ENCODE data around the gene NRXN3.
A peak's percentile ranks its signal among the peaks of the same experiment; 100 is the strongest.

The NRXN3 gene

GRCh38 chr14:79279645-79280597 lies 1109.7 kb downstream of the NRXN3 start:
- peaks cover 79% of the 10 kb centered on the region for H3K27me3 ChIP-seq (ENCODE audit: insufficient read depth, low read length)
- peak overlapping the region; percentile 73 for H3K4me3 ChIP-seq (ENCODE audit: low read length)
- no peak overlapping the region for H3K27ac ChIP-seq (ENCODE audit: low read length)
- H3K9me3 ChIP-seq (ENCODE audit: insufficient read depth, low read depth, low read length), result no peaks in the 10 kb centered on the region
- peaks cover 15% of the 10 kb centered on the region for H3K4me1 ChIP-seq (ENCODE audit: insufficient read depth, low read length)
- peak overlapping the region; percentile 40; the same call in 1 of the 2 replicates for H3K9ac ChIP-seq (ENCODE audit: low read depth, low read length)
- no peaks in the 10 kb centered on the region for H3K36me3 ChIP-seq (ENCODE audit: insufficient read depth, low read depth, low read length)

GRCh38 chr14:79281244-79282152 lies 1111.3 kb downstream of the NRXN3 start:
- Histone ChIP-seq H3K27me3 (ENCODE audit: insufficient read depth, low read length) (peaks cover 68% of the 10 kb centered on the region), H3K36me3 (ENCODE audit: insufficient read depth, low read depth, low read length) (no peaks in the 10 kb centered on the region), H3K9ac (ENCODE audit: low read depth, low read length) (peak overlapping the region; percentile 42; the same call in 1 of the 2 replicates), H3K4me3 (ENCODE audit: low read length) (peak overlapping the region; percentile 73), H3K4me1 (ENCODE audit: insufficient read depth, low read length) (peaks cover 15% of the 10 kb centered on the region), H3K27ac (ENCODE audit: low read length) (no peak overlapping the region), H3K9me3 (ENCODE audit: insufficient read depth, low read depth, low read length) (no peaks in the 10 kb centered on the region)

GRCh38 chr14:79284621-79285020 lies 1114.4 kb downstream of the NRXN3 start:
- H3K27me3 ChIP-seq (ENCODE audit: insufficient read depth, low read length), result peaks cover 39% of the 10 kb centered on the region
- no peak overlapping the region for H3K4me3 ChIP-seq (ENCODE audit: low read length)
- H3K36me3 ChIP-seq (ENCODE audit: insufficient read depth, low read depth, low read length), result no peaks in the 10 kb centered on the region
- no peaks in the 10 kb centered on the region for H3K9me3 ChIP-seq (ENCODE audit: insufficient read depth, low read depth, low read length)
- peaks cover 15% of the 10 kb centered on the region for H3K4me1 ChIP-seq (ENCODE audit: insufficient read depth, low read length)
- H3K27ac ChIP-seq (ENCODE audit: low read length), result no peak overlapping the region
- H3K9ac ChIP-seq (ENCODE audit: low read depth, low read length), result no peak overlapping the region

- Histone ChIP-seq H3K27ac (ENCODE audit: low read length) (no peak overlapping the region), H3K9me3 (ENCODE audit: insufficient read depth, low read depth, low read length) (no peaks in the 10 kb centered on the region), H3K9ac (ENCODE audit: low read depth, low read length) (no peak overlapping the region), H3K4me1 (ENCODE audit: insufficient read depth, low read length) (peaks cover 15% of the 10 kb centered on the region), H3K36me3 (ENCODE audit: insufficient read depth, low read depth, low read length) (no peaks in the 10 kb centered on the region), H3K27me3 (ENCODE audit: insufficient read depth, low read length) (peaks cover 33% of the 10 kb centered on the region), H3K4me3 (ENCODE audit: low read length) (no peak overlapping the region)
These were observed 1115.1 kb downstream of the NRXN3 start for GRCh38 chr14:79285263-79285662.

- Histone ChIP-seq H3K36me3 (ENCODE audit: insufficient read depth, low read depth, low read length) (no peaks in the 10 kb centered on the region), H3K4me3 (ENCODE audit: low read length) (no peak overlapping the region), H3K9ac (ENCODE audit: low read depth, low read length) (no peak overlapping the region), H3K4me1 (ENCODE audit: insufficient read depth, low read length) (peaks cover 2% of the 10 kb centered on the region; the same call in 1 of the 2 replicates), H3K27me3 (ENCODE audit: insufficient read depth, low read length) (peaks cover 10% of the 10 kb centered on the region; the same call in 1 of the 2 replicates), H3K27ac (ENCODE audit: low read length) (no peak overlapping the region), H3K9me3 (ENCODE audit: insufficient read depth, low read depth, low read length) (no peaks in the 10 kb centered on the region)
These were observed 1117.8 kb downstream of the NRXN3 start for GRCh38 chr14:79287976-79288375.

- no peaks in the 10 kb centered on the region for H3K27me3 ChIP-seq (ENCODE audit: insufficient read depth, low read length)
- no peak overlapping the region for H3K4me3 ChIP-seq (ENCODE audit: low read length)
- no peak overlapping the region for H3K9ac ChIP-seq (ENCODE audit: low read depth, low read length)
- no peak overlapping the region for H3K27ac ChIP-seq (ENCODE audit: low read length)
- no peaks in the 10 kb centered on the region for H3K9me3 ChIP-seq (ENCODE audit: insufficient read depth, low read depth, low read length)
- H3K4me1 ChIP-seq (ENCODE audit: insufficient read depth, low read length), result peaks cover 10% of the 10 kb centered on the region
- H3K36me3 ChIP-seq (ENCODE audit: insufficient read depth, low read depth, low read length), result no peaks in the 10 kb centered on the region
These were observed 1123.5 kb downstream of the NRXN3 start for GRCh38 chr14:79293482-79294177.

GRCh38 chr14:79294499-79294898 lies 1124.3 kb downstream of the NRXN3 start:
- no peaks in the 10 kb centered on the region for H3K27me3 ChIP-seq (ENCODE audit: insufficient read depth, low read length)
- no peak overlapping the region for H3K9ac ChIP-seq (ENCODE audit: low read depth, low read length)
- H3K4me3 ChIP-seq (ENCODE audit: low read length), result no peak overlapping the region
- no peaks in the 10 kb centered on the region for H3K36me3 ChIP-seq (ENCODE audit: insufficient read depth, low read depth, low read length)
- no peaks in the 10 kb centered on the region for H3K9me3 ChIP-seq (ENCODE audit: insufficient read depth, low read depth, low read length)
- no peak overlapping the region for H3K27ac ChIP-seq (ENCODE audit: low read length)
- peaks cover 10% of the 10 kb centered on the region for H3K4me1 ChIP-seq (ENCODE audit: insufficient read depth, low read length)

GRCh38 chr14:79295385-79295784 lies 1125.2 kb downstream of the NRXN3 start:
- Histone ChIP-seq H3K9ac (ENCODE audit: low read depth, low read length) (no peak overlapping the region), H3K27ac (ENCODE audit: low read length) (no peak overlapping the region), H3K36me3 (ENCODE audit: insufficient read depth, low read depth, low read length) (no peaks in the 10 kb centered on the region), H3K4me1 (ENCODE audit: insufficient read depth, low read length) (peaks cover 10% of the 10 kb centered on the region), H3K27me3 (ENCODE audit: insufficient read depth, low read length) (no peaks in the 10 kb centered on the region), H3K9me3 (ENCODE audit: insufficient read depth, low read depth, low read length) (no peaks in the 10 kb centered on the region), H3K4me3 (ENCODE audit: low read length) (no peak overlapping the region)

GRCh38 chr14:79298373-79298772 lies 1128.2 kb downstream of the NRXN3 start:
- no peak overlapping the region for H3K9ac ChIP-seq (ENCODE audit: low read depth, low read length)
- no peak overlapping the region for H3K4me3 ChIP-seq (ENCODE audit: low read length)
- no peaks in the 10 kb centered on the region for H3K36me3 ChIP-seq (ENCODE audit: insufficient read depth, low read depth, low read length)
- H3K4me1 ChIP-seq (ENCODE audit: insufficient read depth, low read length), result peaks cover 8% of the 10 kb centered on the region
- no peaks in the 10 kb centered on the region for H3K27me3 ChIP-seq (ENCODE audit: insufficient read depth, low read length)
- H3K27ac ChIP-seq (ENCODE audit: low read length), result no peak overlapping the region
- H3K9me3 ChIP-seq (ENCODE audit: insufficient read depth, low read depth, low read length), result no peaks in the 10 kb centered on the region

GRCh38 chr14:79299162-79299561 lies 1129.0 kb downstream of the NRXN3 start:
- H3K27ac ChIP-seq (ENCODE audit: low read length), result no peak overlapping the region
- no peak overlapping the region for H3K4me3 ChIP-seq (ENCODE audit: low read length)
- H3K36me3 ChIP-seq (ENCODE audit: insufficient read depth, low read depth, low read length), result no peaks in the 10 kb centered on the region
- no peaks in the 10 kb centered on the region for H3K27me3 ChIP-seq (ENCODE audit: insufficient read depth, low read length)
- no peaks in the 10 kb centered on the region for H3K9me3 ChIP-seq (ENCODE audit: insufficient read depth, low read depth, low read length)
- H3K4me1 ChIP-seq (ENCODE audit: insufficient read depth, low read length), result peaks cover under 1% of the 10 kb centered on the region; the same call in 1 of the 2 replicates
- H3K9ac ChIP-seq (ENCODE audit: low read depth, low read length), result no peak overlapping the region

- no peaks in the 10 kb centered on the region for H3K9me3 ChIP-seq (ENCODE audit: insufficient read depth, low read depth, low read length)
These were observed 1134.1 kb downstream of the NRXN3 start for GRCh38 chr14:79304279-79304678.

More at GRCh38 chr14:79304279-79304678, 1134.1 kb downstream of the NRXN3 start:
- Histone ChIP-seq H3K36me3 (ENCODE audit: insufficient read depth, low read depth, low read length) (no peaks in the 10 kb centered on the region), H3K27ac (ENCODE audit: low read length) (no peak overlapping the region), H3K4me1 (ENCODE audit: insufficient read depth, low read length) (no peaks in the 10 kb centered on the region), H3K9ac (ENCODE audit: low read depth, low read length) (no peak overlapping the region), H3K4me3 (ENCODE audit: low read length) (no peak overlapping the region), H3K27me3 (ENCODE audit: insufficient read depth, low read length) (no peaks in the 10 kb centered on the region)
